Astrocyte (in vitro differentiated cells and primary cell): Measurements from ENCODE around the gene GTPBP6.
"Not testable (repeated sequence)": the region's sequence is repeated elsewhere in the genome, so short reads cannot be mapped to it uniquely, and the experiment has no call there.

ENCODE experiments used
- CTCF ChIP-seq: IDR thresholded peaks from 2 replicates; pipeline ENCODE4 v1.5.1; 2011; ENCODE audit warnings: low read depth, mild to moderate bottlenecking, inconsistent platforms, low read length, moderate library complexity; ENCODE audit not compliant: insufficient read depth
- EZH2 ChIP-seq: IDR thresholded peaks from 2 replicates; pipeline ENCODE4 v1.6.1; 2012; ENCODE audit warnings: mild to moderate bottlenecking, low read length, inconsistent platforms; ENCODE audit not compliant: insufficient read depth

- TF ChIP-seq EZH2, CTCF: not testable (repeated sequence)
Measured at GRCh38 chrX:264006-264405, 54.6 kb downstream of the GTPBP6 start.
